Spleen (tissue), 7 donors: ENCODE results near the gene TXNDC11.
A peak's percentile ranks its signal among the peaks of the same experiment; 100 is the strongest.

Source experiments
- CTCF ChIP-seq, 11 experiments: fragments of 200-600 bp in 7 of 11; fragments of 450-650 bp in 4 of 11; sonication (generic) in 4 of 11; IDR thresholded peaks in 8 of 11; conservative IDR thresholded peaks in 3 of 11; 1 replicate in 7 of 11; 2 replicates in 4 of 11; pipeline versions ENCODE4 v1.4.0 to v1.8.0; 2016 to 2021; ENCODE audit warnings: antibody characterized with exemption in 11 of 11, inconsistent platforms in 4 of 11, mild to moderate bottlenecking in 1 of 11
- POLR2A ChIP-seq, 3 donors: fragments of 450-650 bp; IDR thresholded peaks; one replicate each; pipeline ENCODE4 v1.5.1; 2017; ENCODE audit warnings: antibody characterized with exemption in 3 of 3, mild to moderate bottlenecking in 1 of 3
- POLR2AphosphoS5 ChIP-seq, 3 donors: sonication (generic); formaldehyde crosslinking; IDR thresholded peaks; one replicate each; pipeline ENCODE4 v1.5.1; 2017; ENCODE audit warnings: antibody characterized with exemption in 3 of 3
- donor health status: DM: no; HTN: no; CAD: no; lungs with moderate emphysema.
- donor health status: DM: no; HTN: no; CAD: no.
- donor health status: DM: no; HTN: no; CAD: no.

GRCh38 chr16:11642765-11643116 is 99.9 kb downstream of the TXNDC11 start:
- TF ChIP-seq CTCF (IDR thresholded peaks at IDR 0.05 in 8 of 11, conservative IDR thresholded peaks at IDR 0.05 in 3 of 11) (peak in 1 of 11 experiments; percentile 2), POLR2A (IDR thresholded peaks at IDR 0.05) (no peak), POLR2AphosphoS5 (IDR thresholded peaks at IDR 0.05) (no peak)
